IPS-15b (cell line): ENCODE measurements around the gene YEATS4.

ENCODE experiments used
- H3K27me3 ChIP-seq: one replicate; pipeline ENCODE4 v1.6.1; 2013; ENCODE audit warnings: low read length; ENCODE audit not compliant: control insufficient read depth, insufficient read depth
- H3K36me3 ChIP-seq: one replicate; pipeline ENCODE4 v1.6.1; 2013; ENCODE audit warnings: low read length; ENCODE audit not compliant: control insufficient read depth, insufficient read depth
- H3K4me1 ChIP-seq: one replicate; pipeline ENCODE4 v1.6.1; 2013; ENCODE audit warnings: mild to moderate bottlenecking, low read length; ENCODE audit not compliant: control insufficient read depth, insufficient read depth
- H3K4me3 ChIP-seq: one replicate; pipeline ENCODE4 v1.5.1; 2013; ENCODE audit warnings: low read depth, low read length
- H3K9ac ChIP-seq: one replicate; pipeline ENCODE4 v1.6.1; 2013; ENCODE audit warnings: low read depth, mild to moderate bottlenecking, low read length
- H3K9me3 ChIP-seq: one replicate; pipeline ENCODE4 v1.6.1; 2013; ENCODE audit warnings: mild to moderate bottlenecking, low read length; ENCODE audit not compliant: control insufficient read depth, insufficient read depth

Gene YEATS4

DNA sequence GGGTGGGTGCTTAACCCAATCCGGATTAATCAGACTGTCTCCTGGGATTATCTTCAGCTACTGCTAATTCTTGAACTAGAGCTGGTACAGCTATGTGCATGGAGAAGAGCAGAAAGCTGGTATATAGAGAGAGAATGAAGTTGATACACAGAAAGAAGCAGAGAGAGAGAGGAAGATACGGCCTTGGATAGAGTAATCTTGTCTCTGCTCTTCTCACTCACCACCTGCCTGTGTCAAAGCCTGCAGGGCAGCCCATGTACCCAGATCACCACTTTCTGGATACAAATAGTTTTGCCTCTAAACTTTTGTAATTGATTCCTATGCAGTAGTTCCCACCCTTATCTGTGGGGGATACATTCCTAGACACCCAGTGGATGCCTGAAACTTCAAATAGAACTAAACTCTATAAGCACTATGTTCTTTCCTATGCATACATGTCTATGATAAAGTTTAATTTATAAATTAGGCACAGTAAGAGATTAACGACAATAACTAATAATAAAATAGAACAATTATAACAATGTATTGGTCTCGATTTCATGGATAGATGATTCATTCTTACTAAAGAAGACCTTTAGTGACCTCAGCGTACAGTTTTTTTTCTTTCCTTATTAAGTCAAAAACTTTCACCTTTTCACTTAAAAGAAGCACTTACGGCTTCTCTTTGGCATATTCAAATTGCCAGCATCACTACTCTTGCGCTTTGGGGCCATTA is 45.5 kb downstream of the YEATS4 start:
- Histone ChIP-seq H3K27me3 (no peaks in the 10 kb centered on the region), H3K4me1 (no peaks in the 10 kb centered on the region), H3K36me3 (no peaks in the 10 kb centered on the region), H3K4me3 (no peak overlapping the region), H3K9me3 (no peaks in the 10 kb centered on the region), H3K9ac (no peak overlapping the region)

DNA sequence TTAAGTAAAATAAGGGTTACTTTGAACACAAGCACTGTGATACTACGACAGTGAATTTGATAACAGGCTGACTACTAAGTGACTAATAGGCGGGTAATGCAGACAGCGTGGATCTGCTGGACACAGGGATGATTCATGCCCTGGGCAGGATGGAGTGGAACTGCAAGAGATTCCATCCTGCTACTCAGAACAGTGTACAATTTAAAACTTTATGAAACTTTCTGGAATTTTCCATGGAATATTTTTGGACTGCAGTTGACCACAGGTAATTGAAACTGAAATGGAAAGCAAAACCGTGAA is 46.0 kb downstream of the YEATS4 start:
- no peaks in the 10 kb centered on the region for H3K36me3 ChIP-seq
- no peak overlapping the region for H3K9ac ChIP-seq
- no peak overlapping the region for H3K4me3 ChIP-seq
- no peaks in the 10 kb centered on the region for H3K9me3 ChIP-seq
- H3K27me3 ChIP-seq = no peaks in the 10 kb centered on the region
- H3K4me1 ChIP-seq = no peaks in the 10 kb centered on the region

DNA sequence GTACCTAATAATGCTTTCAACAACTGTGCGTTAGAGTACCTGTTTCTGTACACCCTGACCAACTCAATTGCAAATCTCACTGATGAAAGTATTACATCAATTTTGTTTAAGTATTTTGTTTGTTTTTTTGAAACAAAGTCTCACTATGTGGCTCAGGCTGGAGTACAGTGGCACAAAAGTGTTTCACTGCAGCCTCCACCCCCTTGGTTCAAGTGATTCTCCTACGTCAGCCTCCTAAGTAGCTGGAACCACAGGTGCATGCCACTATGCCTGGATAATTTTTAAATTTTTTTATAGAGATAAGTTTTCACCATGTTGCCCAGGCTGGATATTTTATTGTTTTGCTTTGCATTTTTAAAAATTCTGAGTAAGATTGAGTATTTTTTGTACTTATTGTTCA is 46.7 kb downstream of the YEATS4 start:
- no peak overlapping the region for H3K9ac ChIP-seq
- no peaks in the 10 kb centered on the region for H3K27me3 ChIP-seq
- no peaks in the 10 kb centered on the region for H3K9me3 ChIP-seq
- no peaks in the 10 kb centered on the region for H3K36me3 ChIP-seq
- no peak overlapping the region for H3K4me3 ChIP-seq
- H3K4me1 ChIP-seq = no peaks in the 10 kb centered on the region

DNA sequence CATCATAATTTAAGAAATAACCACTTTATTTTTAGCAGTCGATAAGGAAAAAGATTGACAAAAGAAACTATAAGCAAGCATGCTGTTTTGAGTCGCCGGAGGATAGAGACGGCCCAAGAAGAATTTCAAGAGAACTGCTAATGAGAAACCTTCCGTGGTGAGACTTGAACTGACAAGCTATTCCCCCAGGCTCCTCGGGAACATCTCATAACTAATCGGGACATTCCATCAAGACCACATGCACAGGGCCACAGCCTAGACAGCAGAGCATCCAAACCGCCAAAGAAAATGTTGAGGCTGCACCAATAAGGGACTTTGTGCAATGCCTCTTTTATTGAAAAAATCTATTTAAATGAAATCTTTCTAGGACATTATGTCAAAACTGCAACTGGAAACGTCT is 51.0 kb downstream of the YEATS4 start:
- no peaks in the 10 kb centered on the region for H3K4me1 ChIP-seq
- H3K4me3 ChIP-seq = no peak overlapping the region
- no peaks in the 10 kb centered on the region for H3K9me3 ChIP-seq
- H3K27me3 ChIP-seq = no peaks in the 10 kb centered on the region
- H3K9ac ChIP-seq = no peak overlapping the region
- H3K36me3 ChIP-seq = no peaks in the 10 kb centered on the region

DNA sequence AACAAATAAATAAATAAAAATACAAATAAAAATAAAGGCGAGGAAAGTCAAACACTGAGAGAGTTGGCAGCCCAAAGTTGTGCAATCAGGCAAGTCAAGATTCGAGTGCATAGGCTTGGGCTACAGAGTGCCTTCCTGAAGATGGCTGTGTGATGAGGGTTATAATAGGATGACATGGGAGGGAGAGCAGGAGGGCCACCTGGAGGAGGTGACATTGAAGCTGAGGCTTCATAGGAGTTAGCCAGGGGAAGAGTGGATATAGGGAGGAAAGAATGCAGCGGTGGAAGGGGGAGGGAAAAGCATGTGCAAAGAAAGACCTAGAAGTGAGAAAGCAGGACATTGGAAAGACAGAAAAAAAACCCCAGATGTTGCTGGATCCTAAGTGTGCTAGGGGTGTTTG is 53.1 kb downstream of the YEATS4 start:
- H3K36me3 ChIP-seq = no peaks in the 10 kb centered on the region
- H3K27me3 ChIP-seq = no peaks in the 10 kb centered on the region
- H3K9ac ChIP-seq = no peak overlapping the region
- H3K4me1 ChIP-seq = no peaks in the 10 kb centered on the region
- H3K9me3 ChIP-seq = no peaks in the 10 kb centered on the region
- H3K4me3 ChIP-seq = no peak overlapping the region

DNA sequence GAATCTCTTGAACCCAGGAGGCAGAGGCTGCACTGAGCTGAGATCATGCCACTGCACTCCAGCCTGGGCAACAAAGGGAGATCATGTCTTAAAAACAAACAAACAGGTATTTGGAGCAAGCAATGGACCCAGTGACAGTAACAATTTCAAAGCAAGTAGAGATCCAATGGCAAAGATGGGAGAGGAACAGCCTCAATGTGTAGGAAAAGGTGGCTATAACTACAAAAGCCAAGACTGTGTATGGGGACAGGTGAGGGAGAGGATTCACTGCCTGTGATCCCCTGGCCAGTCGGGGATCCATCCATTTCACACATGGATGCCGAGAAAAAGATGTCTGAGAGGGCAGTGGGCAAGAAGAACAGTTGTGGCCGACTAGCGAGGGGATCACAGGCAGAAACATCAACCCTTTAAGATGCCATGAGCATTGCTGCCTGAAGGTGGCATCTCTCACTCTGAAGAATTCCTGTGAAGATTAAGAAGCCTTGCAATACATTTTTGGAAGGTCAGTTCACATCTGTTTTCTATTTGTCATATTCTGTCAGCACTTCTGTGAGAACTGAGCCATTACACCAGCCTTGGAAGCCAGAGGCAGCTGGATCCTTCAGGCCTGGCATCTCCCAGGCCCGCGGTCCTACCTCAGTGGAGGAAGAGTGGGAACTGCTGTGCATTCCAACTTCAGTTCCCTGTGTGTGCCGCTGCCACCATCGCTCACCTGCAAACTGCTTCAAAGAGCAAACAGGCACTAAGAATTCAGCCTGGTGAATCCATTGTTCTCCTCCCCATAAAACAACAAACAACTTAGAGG is 56.1 kb downstream of the YEATS4 start:
- H3K4me1 ChIP-seq = no peaks in the 10 kb centered on the region
- H3K9ac ChIP-seq = no peak overlapping the region
- no peaks in the 10 kb centered on the region for H3K9me3 ChIP-seq
- H3K36me3 ChIP-seq = no peaks in the 10 kb centered on the region
- H3K27me3 ChIP-seq = no peaks in the 10 kb centered on the region
- no peak overlapping the region for H3K4me3 ChIP-seq

DNA sequence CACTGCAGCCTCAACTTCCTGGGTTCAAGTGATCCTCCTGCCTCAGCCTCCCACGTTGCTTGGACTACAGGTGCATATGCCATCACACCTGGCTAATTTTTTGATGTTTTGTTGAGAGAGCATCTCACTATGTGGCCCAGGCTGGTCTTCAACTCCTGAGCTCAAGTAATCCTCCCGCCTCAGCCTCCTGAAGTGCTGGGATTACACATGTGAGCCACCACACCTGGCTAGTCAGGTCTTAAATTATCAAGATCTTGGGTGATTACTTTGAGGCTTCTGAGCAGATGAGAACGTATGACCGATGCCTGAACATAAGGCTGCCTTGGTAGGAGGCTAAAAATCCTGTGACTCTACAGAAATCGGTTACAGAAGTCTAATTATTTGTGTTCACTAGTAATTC is 57.7 kb downstream of the YEATS4 start:
- no peaks in the 10 kb centered on the region for H3K9me3 ChIP-seq
- no peaks in the 10 kb centered on the region for H3K4me1 ChIP-seq
- no peaks in the 10 kb centered on the region for H3K27me3 ChIP-seq
- H3K36me3 ChIP-seq = no peaks in the 10 kb centered on the region
- no peak overlapping the region for H3K4me3 ChIP-seq
- H3K9ac ChIP-seq = no peak overlapping the region

DNA sequence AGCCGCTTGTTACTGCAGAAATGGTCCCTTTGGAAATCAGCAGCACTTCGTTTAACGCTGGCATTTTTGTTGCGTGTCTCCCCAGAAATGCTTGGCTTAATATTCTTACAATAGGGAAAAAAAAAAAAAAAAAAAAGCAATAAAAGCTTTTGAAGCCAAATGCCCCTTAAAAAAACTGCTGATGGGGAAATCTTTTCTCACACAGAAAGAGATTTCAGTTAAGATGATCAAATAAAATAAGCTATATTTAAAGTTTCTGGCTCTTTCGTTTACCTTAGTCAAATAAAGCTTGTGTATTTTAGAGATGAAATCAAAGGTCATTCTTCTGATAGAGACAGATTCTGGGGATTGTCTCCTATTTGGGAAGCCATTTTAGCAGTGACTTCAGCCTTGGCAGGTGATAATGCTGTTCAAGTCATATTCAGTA is 58.2 kb downstream of the YEATS4 start:
- Histone ChIP-seq H3K9me3 (no peaks in the 10 kb centered on the region), H3K4me1 (no peaks in the 10 kb centered on the region), H3K36me3 (no peaks in the 10 kb centered on the region), H3K9ac (no peak overlapping the region), H3K27me3 (no peaks in the 10 kb centered on the region), H3K4me3 (no peak overlapping the region)

DNA sequence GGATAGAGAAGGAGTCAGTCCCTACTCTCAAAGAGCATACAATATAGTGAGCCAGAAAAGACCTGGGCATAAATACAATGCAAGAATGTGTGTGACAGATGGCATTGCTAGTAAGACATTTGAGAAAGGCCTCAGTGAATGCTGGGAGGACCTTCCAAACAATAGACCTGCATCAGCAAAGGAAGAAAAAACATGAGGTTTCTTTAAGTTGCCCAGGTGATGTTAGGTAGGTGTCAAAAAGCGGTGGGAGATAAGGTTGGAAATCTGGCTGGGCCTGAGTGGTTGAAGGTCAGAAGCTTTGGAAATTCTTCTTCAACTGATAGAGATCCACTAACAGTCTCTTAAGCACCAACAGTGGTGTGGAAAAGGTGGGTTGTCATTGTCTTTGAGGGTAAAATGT is 60.2 kb downstream of the YEATS4 start:
- Histone ChIP-seq H3K9ac (no peak overlapping the region), H3K4me1 (no peaks in the 10 kb centered on the region), H3K36me3 (no peaks in the 10 kb centered on the region), H3K4me3 (no peak overlapping the region), H3K9me3 (no peaks in the 10 kb centered on the region), H3K27me3 (no peaks in the 10 kb centered on the region)

DNA sequence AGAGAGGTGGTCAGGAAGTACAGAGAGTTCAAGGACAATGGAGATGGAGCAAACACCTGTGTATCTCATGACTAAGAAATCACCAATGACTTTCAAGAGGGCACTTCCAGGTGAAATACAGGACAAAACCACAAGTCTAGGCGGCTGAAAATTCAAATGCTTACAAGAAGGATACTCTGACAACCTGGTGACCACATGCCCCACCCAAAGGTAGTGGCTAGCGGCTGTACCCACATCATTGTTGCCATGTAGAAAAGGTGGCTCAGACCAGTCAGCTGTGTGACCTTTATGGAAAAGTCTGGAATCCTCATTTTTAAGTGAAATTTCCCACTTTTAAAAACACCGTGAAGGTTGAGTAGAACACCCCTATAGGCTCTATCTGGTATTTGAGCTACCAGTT is 62.0 kb downstream of the YEATS4 start:
- no peak overlapping the region for H3K4me3 ChIP-seq
- no peaks in the 10 kb centered on the region for H3K36me3 ChIP-seq
- no peaks in the 10 kb centered on the region for H3K9me3 ChIP-seq
- H3K9ac ChIP-seq = no peak overlapping the region
- H3K4me1 ChIP-seq = no peaks in the 10 kb centered on the region
- H3K27me3 ChIP-seq = no peaks in the 10 kb centered on the region

DNA sequence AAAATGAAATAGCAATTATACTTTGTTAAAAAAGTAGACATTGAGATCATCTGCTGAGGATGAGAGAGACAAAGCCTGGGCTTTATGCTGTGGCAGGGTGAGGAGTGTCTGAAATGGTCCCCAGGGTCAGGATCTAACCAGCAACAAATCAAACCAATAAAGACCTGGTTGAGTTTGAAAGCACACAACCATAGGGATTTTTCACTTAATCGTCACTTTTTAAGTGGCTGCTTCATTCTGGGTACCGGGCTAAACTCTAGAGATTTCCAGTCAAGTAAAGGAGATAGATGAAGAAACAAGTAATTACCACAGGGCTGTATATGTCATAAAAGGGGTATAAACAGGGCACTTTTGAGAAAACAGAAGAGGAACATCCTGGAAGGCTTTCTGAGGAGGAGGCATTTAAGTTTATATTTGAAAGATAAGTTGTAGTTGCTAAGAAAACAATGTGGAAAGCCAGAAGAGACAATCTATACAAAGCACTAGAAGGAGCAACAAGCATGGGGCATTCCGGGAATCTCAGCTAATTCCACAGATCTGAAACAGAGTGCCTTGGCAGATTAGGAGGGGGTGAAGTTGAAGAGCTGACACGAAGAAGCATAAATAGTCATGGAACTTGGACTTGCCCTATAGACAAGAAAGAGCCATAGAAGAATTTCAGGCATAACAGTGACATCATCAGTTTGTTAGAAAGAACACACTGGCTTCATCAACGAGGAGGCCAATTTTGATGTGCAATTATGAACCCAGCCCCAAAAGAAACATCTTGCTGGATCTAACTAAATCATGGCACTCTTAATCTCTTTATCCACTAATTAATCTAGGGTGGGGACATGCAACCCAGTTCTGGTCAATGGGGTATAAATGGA is 63.7 kb downstream of the YEATS4 start:
- Histone ChIP-seq H3K36me3 (no peaks in the 10 kb centered on the region), H3K9me3 (no peaks in the 10 kb centered on the region), H3K4me3 (no peak overlapping the region), H3K9ac (no peak overlapping the region), H3K4me1 (no peaks in the 10 kb centered on the region), H3K27me3 (no peaks in the 10 kb centered on the region)
